ENCODE results near the gene CDV3.

CDV3 gene

DNA sequence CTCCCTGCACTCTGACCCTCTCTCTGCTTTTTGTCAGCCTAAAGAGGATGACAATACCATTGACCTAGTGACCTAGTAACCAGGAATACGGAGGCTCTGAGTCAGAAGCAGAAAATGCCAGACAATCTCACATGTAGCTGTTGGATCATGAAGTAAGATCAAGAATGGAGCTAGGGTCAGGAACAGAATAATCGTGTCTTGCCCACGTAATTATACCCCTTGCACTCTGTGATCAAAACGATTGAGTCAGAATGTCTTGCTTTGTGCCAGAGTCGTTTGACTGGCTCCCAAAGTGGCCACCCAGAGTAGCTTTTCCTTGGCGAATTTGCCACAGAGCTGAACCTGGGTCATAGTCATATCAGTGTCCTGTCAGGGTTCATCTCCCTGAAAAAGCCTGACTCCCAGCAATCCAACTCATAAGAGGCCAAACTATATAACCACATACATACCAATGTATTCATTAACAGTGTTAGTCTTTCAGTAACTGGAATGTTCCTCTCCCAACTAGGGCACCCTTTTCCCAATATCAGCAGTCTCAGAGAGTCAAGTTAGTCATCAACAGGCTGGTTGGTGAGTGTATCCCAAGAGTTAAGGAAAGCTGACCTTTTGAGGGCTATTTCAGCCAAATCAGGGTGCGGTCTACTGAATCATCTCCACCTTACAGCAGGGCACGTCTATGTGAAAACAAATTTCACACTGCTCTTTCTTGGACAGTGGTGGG is 5.0 kb upstream of the CDV3 start:
- in situ Hi-C loops (cut with HindIII; ENCODE audit: low sequenced_read_pairs) = no loop called here

DNA sequence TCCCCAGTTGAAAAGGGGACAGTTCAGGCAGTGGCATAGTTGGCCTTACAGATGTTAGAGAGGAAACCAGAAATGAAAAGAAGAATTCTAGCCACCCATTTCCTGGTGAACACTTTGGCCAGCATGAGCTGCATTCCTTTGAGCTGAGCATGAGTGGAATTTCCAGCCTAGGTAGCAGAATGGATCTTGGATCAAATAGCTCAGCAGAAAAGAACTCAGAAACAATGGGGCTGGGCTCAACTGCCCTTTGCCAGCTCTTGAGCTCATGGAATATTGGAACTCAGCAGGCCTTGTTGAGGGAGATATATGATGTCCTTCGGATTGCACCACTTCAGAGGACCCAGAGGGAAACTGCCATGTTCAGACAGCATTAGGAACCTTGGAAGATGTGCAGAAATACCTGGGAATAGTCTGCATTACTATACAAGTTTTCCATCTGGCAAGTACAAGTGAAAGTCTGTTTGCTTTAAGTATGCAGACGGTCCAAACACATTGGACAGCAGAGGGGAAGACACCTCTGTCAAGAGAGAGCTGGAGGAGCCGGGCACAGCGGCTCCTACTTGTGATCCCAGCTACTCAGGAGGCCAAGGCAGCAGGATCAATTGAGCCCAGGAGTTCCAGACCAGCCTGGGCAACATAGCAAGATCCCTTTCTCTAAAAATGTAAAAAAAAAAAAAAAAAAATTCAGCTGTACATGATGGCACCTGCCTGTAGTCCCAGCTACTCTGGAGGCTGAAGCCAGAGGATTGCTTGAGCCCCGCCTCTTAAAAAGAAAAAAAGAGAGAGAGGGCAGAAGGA is 3.1 kb upstream of the CDV3 start:
- in situ Hi-C loops (cut with HindIII; ENCODE audit: low sequenced_read_pairs) = no loop called here

DNA sequence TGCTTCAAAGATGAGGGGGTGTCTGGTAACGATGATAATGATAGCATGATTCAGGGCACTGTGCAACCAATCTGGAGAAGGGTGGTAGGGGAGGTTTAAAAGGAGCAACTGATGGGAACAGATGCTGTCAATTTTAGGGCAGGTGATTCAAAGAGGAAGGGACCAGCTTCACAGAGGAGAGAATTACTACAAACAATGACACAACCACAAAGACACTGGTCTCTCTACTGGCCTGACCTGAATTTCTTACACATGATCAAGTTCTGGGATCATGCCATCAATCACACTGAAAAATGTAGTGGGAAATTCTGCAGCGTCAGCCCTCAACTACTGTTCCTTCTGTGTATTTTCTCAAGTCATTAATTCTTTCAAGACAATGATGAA is 2.6 kb upstream of the CDV3 start:
- in situ Hi-C loops (cut with HindIII; ENCODE audit: low sequenced_read_pairs) = no loop called here

DNA sequence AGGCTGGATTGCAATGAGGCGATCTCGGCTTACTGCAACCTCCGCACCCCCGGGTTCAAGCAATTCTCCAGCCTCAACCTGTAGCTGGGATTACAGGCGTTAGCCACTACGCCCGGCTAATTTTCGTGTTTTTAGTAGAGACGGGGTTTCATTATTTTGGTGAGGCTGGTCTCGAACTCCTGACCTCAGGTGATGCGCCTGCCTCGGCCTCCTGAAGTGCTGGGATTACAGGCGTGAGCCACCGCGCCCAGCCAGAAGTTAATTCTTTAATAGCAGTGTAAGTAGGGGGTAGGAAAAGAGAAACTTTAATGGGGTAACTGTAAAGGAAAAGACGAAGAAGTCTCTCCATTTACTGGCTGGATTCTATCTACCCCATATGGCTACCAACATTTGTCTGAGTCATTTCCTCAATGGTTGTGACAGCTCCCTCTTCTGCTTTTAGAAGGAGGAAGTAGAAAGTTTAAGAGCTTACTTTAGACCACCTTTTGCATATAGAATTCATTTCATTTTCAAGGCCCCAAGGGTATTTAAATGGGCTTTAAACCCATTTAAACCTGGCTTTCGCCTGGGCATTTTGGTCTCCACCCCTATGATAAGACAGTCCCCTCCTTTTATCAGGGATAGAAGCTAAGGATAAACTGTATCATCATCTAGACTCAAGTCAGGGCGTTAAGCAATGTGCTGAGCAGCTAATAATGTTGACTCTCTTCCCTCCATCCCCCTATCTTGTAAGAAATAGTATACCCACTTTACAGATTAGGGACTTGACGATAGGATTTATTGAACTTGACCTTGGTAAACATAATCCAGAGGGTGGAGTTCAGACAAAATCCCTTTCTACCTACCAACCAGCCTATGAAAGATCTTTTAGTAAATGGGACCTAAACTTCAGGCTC is 1.1 kb upstream of the CDV3 start:
- in situ Hi-C loops (cut with HindIII; ENCODE audit: low sequenced_read_pairs) = no loop called here

DNA sequence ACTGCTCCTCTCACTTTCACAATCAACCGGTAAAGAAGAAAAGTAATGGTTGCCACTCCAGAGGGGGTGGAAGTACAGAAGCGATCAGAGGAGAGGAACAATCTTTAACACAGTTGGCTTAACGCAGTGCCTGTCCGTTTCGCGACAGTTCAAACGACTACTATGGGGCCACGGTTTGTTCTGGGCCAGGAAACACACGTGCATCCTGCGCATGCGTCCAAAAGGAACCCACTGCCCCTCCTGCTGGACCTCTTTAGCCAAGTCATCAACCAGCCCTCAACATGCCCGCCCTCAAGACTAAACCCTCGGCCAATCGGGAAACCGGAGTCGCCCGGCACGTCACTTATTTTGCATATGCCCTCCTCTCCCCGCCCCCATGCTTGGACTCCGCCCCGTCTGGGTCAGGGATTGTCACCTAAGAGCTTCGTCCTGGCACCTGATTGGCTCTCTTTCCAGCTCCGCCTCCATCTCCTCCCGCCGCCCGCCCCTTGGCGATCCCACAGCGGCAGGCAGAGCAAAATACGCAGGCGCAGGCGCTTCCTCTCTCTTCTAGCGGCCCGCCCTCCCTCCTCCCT is 345 bp upstream of the CDV3 start:
- in situ Hi-C loops (cut with HindIII; ENCODE audit: low sequenced_read_pairs) = no loop called here

DNA sequence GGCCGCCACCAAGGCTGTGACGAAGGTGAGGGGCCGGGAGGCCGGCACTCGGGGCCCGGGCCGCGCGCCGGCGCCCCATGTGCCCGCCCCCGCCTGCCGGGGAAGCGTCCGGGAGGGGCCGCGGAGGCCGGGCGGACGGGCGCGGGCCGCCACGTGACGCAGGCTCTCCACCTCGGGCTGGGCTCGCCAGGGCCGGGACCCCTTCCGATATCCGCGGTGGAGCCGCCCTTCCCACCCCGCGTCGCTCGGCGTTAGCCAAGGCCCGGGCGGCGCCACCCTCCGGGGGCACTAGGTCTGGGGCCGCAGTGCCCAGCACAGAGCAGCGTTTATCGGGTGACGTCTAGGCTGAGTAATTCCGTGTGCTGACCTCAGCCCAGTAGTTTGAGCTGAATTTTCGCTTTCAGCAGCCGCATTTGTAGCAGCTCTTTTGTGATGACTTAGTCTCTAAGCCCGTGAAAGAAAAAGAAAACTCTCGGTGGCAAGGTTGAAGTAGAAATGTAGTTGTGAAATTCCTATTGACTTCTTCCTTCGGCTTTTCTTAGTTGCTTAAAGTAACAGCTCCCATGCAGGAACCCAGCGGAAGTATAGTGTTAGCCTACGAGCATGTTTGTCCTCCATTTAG is 885 bp downstream of the CDV3 start:
- in situ Hi-C loops (cut with HindIII; ENCODE audit: low sequenced_read_pairs) = no loop called here

DNA sequence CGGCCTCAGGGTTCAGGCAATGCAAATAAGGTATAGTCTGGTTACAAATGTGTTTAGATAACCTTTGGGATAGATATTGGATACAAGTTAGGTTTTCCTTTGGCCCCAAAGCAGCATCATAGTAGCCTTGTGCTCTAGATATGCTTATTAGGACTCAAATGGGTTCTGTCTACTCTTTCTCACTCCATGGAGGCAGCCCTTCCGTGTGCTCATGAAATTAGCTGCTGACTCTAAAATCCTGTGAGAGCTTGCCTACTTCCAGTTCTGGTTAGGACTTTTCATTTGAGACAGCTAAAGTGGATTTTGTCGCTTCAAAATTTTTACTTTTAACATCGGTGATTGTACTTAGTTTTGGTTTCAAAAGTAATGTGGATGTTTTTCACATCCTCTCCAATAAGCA is 1.6 kb downstream of the CDV3 start:
- in situ Hi-C loops (cut with HindIII; ENCODE audit: low sequenced_read_pairs) = loop anchor here (25.0 kb wide), 1 partner anchor 88 kb away; no protein-coding TSS in a partner anchor

DNA sequence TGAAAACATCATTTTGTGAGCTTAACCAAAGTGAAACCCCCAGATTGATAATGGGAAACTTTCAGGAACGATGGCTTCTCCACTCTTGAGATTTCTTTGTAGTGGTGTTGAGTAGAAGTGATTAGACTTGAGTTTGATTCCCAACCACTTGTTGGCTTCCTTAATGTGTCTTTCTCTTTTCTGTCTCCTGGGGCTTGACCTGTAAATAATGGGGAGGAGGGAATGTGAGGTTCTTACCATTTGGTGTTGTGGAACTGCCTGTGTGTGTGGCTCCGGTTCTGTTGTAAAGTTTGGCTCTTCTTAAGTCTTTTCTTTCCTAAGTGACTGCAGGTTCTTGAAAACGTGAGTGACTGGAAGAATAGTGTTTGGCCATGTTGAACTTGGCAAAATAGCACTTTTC is 2.7 kb downstream of the CDV3 start:
- in situ Hi-C loops (cut with HindIII; ENCODE audit: low sequenced_read_pairs) = loop anchor here (25.0 kb wide), 1 partner anchor 89 kb away; no protein-coding TSS in a partner anchor

DNA sequence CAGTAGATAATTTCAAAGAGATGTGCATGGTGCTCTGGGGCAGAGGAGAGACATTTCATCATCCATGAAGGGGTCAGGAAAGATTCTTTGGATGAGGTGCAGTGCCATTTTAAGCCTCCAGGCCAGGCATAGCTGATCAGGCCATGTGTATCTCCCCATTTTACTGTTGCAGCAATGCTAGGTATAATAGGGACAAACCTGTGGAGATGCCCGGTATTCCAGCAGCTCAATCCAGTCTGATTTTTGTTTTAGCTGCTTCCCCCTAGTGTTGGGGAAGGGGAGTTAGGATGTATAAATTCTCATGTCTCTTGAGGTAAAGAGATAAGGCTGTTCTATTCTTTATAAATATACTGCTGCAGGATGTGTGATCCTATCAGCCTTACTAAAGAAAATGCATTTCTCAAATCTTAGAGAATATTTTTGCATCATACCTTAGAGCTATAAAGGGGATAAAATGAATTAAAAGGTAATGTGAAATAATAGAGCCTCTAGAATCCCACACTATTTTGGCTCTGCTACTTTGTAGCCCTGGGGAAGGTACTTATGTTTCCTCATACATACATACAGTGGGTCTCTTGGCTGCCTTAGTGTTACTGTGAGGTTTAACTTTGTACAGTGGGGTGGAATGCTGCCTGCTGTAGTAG is 5.2 kb downstream of the CDV3 start:
- in situ Hi-C loops (cut with HindIII; ENCODE audit: low sequenced_read_pairs) = loop anchor here (25.0 kb wide), 1 partner anchor 91 kb away; no protein-coding TSS in a partner anchor

DNA sequence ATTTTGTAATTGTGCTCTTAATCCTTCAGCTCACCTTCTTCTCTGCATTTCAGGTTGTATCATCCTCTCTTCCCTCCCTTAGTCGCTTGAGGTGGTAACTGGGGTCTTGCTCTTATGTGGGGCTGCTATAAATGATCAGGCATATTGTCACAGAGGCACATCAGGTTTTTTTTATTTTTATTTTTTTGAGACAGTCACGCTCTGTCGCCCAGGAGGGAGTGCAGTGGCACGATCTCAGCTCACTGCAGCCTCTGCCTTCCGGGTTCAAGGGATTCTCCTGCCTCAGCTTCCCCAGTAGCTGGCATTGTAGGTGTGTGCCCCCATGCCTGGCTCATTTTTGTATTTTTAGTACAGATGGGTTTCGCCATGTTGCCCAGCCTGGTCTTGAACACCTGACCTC is 9.9 kb downstream of the CDV3 start:
- in situ Hi-C loops (cut with HindIII; ENCODE audit: low sequenced_read_pairs) = loop anchor here (5.0 to 25.0 kb wide), 2 partner anchors 39 to 96 kb away; no protein-coding TSS in a partner anchor

DNA sequence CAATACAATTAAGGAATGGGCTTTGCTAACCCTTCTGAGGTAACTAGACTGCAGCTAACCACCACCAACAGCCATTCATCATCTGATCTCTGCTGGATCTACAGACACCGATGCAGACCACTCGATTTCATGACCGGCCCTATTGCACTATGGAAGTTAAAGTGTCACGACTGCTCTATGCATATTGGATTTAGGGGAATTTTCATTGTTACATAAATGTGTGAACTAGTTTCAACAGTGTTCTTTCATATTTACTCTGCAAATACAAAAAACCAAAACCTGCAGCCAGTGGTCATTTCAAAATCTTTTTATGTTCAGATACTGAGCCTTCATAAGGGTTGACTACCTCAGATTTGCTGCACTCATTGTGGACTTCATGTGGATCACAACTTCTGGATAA is 14.5 kb downstream of the CDV3 start:
- in situ Hi-C loops (cut with HindIII; ENCODE audit: low sequenced_read_pairs) = loop anchor here (25.0 kb wide), 1 partner anchor 101 kb away; no protein-coding TSS in a partner anchor

DNA sequence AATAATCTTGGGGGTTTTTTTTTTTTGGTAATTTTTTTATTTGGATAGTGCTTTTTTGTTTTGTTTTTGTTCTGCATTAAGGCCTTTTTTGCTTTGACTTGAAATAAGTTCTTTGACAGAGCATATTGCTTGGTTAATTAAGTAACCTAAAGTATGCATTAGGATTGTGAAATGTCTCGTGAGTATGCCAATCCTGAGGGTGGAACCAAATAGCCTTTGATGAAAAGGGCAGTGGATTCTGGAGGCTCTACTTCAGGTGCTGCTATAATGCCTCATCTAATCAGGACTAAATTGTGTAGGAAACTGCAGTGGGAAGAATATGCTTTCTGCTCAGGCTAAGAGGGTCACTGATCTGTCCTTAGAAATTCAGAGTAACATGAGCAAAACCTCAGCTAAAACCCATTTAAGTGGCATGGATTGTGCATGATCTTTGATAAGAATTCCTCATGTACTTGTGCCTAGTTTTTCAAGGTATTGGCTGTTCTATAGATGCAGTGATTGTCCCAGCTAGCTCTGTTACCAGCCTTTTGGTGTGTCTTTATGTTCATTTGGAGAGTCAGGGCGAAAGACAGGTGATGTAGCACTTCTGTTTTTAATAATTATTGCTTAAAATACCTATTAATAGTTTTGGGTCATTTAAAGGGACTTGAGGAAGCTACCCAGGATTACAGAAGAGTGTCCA is 15.4 kb downstream of the CDV3 start:
- in situ Hi-C loops (cut with HindIII; ENCODE audit: low sequenced_read_pairs) = loop anchor here (25.0 kb wide), 1 partner anchor 102 kb away; no protein-coding TSS in a partner anchor

DNA sequence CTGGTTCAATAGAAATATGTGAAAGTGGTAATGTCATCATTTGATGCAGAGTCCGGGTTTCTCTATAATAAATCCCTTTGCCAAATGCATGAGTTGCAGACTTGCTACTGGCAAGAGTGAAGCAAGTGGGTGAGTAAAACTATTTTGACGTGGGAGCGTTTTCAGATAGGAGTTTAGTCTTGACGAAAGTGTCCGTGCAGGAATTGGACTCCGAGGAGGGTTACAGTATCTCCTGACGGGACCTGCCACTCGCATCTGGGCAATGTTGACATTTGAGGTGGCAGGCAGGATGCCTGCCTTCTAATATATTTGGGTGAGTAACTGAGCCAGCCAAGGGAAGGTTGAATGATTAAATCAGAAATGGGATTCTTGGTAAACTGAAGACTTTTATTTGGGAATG is 16.0 kb downstream of the CDV3 start:
- in situ Hi-C loops (cut with HindIII; ENCODE audit: low sequenced_read_pairs) = loop anchor here (25.0 kb wide), 1 partner anchor 102 kb away; no protein-coding TSS in a partner anchor

DNA sequence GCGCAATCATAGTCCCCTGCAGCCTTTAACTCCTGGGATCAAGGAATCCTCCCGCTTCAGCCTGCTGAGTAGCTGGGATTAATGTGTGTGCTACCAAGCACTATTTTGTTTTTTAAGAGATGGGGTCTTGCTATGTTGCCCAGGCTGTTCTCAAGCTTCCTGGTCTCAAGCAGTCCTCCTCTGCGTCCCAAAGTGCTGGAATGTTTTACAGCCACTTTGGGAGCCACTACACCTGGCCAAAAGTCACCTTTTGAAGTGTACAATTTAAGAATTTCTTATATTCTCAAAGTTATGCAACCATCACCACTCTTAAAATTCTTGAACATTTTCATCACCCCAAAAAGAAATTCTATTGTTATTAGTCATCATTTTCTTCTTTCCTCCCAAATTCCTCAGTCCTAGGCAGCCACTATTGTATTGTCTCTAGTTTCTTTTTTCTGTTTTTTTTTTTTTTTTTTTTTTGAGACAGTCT is 17.8 kb downstream of the CDV3 start:
- in situ Hi-C loops (cut with HindIII; ENCODE audit: low sequenced_read_pairs) = loop anchor here (25.0 kb wide), 1 partner anchor 104 kb away; no protein-coding TSS in a partner anchor

DNA sequence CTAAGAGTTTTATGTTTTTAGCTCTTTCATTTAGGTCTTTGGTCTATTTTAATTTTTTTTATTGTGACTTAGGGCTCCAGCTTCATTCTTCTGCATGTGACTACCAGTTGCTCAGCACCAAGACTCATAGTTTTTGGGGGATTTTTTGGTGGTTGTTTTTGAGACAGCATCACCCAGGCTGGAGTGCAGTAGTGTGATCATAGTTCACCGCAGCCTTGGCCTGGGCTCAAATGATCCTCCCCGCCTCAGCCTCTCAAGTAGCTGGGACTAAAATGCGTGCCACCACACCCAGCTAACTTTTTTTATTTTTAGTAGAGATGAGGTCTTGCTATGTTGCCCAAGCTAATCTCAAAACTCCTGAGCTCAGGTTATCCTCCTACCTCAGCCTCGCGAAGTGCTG is 19.4 kb downstream of the CDV3 start:
- in situ Hi-C loops (cut with HindIII; ENCODE audit: low sequenced_read_pairs) = loop anchor here (25.0 kb wide), 1 partner anchor 106 kb away; no protein-coding TSS in a partner anchor

DNA sequence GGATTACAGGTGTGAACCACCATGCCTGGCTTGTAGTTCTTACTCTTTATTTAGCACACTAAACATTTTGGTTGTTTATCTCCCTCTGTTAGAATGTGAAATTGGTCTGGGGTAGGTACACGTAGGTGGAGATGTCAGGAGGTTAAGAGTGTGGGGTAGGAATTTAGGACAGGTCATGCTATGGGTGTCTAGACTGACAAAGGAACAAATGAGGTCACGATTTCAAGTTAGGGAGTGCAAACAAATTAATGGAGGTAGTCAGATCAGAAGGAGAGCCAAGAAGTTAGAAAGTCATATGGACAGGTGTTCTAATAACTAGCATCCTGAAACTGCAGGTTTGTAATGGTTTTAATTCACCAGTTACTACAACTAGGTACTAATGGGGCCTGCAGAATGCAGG is 19.8 kb downstream of the CDV3 start:
- in situ Hi-C loops (cut with HindIII; ENCODE audit: low sequenced_read_pairs) = loop anchor here (25.0 kb wide), 1 partner anchor 106 kb away; no protein-coding TSS in a partner anchor

DNA sequence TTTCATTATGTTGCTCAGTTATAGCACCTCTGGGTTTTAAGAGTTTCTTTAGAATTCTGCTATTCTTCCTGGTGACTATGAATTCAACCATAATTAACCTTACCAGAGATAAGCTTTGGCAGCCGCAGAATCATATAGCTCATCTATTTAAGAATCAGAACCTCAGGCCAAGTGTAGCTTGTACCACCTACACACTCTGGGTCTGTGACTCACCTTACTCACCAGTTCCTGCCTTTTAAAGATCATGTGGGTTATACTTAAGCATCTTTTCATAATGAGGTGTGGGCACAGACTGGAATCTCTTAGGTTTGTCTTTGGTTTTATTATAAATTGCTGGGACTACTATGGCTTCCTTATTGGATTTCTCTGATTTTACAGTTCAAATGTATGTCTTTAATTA is 21.9 kb downstream of the CDV3 start:
- in situ Hi-C loops (cut with HindIII; ENCODE audit: low sequenced_read_pairs) = loop anchor here (25.0 kb wide), 1 partner anchor 108 kb away; no protein-coding TSS in a partner anchor

DNA sequence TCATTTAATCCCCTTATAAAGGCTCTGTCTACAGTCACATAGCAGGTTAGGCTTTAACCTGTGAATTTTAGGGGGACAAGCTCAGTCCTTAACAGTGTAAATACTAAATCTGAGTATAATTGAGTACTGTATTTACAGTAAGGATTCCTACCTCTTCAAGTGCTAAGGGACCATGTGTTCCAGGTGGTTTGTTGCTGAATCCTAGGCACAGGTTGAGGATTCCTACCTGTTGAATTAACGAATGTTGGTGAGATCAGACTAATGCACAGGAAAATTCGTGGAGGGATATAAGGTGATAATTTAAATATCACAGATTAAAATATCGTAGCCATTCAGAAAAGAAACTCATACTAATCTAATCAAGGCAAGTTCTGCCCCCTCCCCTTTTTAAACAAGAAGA is 24.9 kb downstream of the CDV3 start:
- in situ Hi-C loops (cut with HindIII; ENCODE audit: low sequenced_read_pairs) = loop anchor here (25.0 kb wide), 1 partner anchor 111 kb away; no protein-coding TSS in a partner anchor

Measured in endothelial cell of hepatic sinusoid (primary cell).